ENCODE data around the gene FRMD6.

Gene FRMD6

DNA sequence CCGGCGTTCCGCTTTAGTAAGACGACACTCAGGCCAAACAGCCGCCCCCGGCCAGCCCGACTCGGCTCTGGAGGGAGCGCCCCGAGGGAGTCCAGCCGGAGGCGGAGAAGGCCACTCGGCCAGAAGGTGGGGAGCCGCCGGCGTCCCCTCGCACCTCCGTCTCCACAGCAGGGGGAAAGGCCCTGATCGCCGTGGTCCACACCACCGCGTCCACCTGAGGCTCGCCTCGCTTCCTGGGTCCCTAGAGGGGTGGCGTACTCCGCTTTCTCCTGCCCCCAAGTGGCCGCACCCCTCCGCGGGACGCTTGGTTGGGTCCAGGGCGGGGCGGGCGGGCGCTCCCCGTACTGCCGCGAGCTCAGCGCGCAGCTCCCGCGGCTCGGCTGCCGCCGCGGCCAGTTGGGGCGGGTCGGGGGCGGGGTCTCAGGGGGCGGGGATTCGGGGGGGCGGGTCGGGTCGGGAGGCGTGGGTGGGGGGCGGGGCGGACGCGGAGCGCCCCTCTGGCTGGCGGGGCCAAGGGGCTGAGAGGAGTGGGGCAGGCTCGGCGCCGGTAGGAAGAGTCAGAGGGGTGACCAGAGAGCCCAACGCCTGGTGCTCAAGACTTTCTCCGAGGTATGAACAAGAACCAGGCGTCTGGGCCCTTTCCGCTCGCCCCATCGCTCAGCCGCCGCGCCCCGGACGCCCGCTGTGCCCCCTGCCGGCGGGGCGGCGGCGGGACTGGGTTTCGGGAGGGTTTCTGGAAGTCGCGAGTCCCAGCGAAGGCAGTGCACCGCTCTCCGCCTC lies at the start of gene FRMD6:
TSS of gene FRMD6 (plus strand) at position 523 of the 780 bp plus-strand sequence. CDS start 37,927 bp downstream, outside the sequence.
- peak; percentile 90 for DNase-seq (ENCODE audit: low spot score)

DNA sequence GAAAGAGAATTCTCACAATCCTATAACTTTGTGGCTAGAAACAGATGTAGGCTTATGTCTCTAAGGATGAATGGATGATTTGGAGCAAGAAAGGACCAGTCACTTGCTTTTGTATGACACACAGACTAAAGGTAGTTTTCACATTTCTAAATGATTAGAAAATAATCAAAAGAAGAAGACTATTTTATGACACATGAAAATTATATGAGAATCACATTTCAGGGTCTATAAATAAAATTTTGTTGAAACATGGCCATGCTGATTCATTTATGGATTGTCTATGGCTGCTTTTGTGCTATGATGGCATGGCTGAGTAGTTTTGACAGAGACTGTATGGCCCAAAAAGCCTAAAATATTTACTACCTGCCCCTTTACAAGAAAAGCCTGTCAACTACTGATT lies 49.4 kb upstream of the FRMD6 start:
- no peak for DNase-seq (ENCODE audit: low spot score)

DNA sequence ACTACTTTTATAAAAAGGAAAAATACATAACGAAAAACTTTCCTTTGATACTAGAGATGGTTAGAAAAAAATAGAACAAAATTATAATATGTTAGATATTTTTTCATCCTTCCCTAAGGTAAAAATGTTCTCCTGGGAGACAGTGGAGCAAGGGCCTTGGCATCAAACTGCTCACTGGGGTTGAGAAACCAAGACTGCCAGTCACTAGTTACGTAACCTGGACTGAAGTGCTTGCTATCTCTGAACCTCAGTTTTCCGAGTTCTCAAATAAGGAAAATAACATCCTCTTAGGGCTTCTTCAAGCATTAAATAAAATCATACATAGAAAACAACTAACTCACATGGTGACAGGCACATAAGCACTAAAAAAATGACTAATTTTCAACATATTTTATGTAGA lies 48.2 kb upstream of the FRMD6 start:
- no peak for DNase-seq (ENCODE audit: low spot score)

DNA sequence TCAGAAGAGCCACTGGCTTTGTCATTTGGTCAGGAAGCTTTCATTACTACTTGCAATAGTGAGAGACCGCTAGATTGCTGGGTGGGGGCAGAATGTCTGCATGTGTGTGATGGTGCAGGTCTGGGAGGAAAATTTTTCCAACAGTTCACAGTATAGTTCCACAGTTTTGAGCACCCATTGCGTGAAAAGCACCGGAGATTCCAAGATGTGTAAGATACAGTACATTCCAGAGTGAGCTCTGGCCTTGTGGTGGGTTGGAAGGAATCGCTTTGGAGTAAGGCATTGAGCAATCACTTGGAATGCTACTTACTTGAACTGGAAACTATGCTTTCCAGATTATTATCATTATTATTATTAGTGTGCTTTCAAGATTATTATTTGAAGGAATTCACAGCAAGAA lies 47.6 kb upstream of the FRMD6 start:
- peak; percentile 77 for DNase-seq (ENCODE audit: low spot score)

DNA sequence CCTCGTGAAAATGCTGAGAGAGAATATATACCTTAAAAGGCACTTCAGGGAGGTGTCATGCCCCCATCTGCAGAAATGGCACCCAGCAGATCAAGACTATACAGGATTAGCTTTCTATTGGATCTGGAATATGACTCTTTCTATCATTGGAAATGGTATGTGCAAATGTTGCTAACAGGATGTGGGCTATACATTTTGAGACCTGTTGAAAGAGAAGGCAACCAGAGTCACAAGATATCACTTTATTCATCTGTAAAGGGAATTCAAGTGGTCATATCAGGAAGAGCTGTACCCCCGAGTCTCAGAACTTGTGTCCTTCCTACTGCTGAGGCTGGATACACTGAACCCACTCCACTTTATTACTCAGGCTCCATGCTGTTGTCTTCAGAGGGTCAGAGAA lies 46.1 kb upstream of the FRMD6 start:
- DNase-seq (ENCODE audit: low spot score) = no peak

DNA sequence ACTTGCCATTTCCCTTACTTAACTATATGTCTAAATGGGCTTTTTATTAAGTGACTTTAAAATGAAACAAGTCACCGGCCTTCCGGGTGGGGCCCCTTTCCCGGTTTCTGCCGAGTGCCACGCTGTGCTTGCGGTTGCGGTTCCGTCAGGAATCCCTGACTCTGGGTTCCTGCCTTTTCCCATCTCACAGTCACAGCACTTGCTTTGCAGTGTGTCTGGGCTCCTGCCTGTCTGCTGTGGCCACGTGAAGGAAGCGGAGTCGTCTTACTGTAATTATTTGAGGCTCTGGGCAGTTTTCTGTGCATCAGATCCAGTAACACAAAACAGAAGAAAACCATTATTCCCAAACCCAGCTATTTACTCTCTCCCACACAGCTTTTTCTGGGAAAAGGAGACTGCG lies 44.0 kb upstream of the FRMD6 start:
- peak; percentile 88 for DNase-seq (ENCODE audit: low spot score)

DNA sequence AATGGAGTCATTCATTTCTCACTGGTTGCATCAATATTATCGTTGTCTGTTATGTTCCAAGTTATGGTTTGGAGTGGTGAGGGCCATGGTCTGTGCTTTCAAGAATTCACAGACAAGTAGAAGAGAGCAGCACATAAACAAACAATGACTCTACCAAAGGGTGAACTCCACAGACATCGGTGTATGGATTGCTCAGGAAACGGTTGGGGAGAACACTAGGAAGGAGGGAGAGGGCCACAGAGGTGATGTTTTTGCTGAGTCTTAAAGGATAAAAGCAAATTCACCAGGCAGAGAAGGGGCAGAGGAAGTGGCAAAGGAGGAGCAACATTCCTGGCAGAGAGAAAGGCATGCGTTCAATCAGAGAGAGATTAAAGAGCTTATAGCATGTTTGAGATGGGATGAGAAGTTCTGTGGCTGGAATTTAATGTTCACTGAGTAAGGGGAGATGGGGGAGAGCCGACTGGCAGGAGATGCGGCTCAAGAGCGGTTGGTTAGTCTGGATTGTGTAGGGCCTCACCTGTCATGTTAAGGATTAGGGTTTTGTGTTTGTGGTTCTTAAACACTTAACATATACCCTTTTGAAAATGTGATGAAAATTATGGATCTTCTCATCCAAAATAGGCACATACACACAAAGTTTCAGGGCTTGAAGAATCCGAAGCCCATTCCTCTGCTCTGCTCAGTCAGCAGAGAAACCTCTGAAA lies 42.3 kb upstream of the FRMD6 start:
- DNase-seq (ENCODE audit: low spot score) = no peak

DNA sequence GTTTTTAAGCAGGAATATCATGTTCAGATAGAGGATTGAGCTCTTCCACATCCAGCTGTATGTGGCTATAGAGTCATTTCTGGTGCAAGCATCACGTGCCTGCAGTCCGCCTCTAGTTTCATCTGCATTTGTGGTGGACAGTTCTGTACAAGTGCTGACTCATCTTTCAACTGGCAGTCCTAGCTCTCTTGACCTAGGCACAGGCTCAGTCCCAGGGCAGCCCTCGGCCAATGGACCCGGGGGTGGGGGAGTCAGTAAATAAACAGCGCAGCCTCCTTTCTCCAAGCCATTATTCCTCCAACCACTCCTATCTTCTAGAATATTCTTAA lies 41.8 kb upstream of the FRMD6 start:
- DNase-seq (ENCODE audit: low spot score) = no peak

DNA sequence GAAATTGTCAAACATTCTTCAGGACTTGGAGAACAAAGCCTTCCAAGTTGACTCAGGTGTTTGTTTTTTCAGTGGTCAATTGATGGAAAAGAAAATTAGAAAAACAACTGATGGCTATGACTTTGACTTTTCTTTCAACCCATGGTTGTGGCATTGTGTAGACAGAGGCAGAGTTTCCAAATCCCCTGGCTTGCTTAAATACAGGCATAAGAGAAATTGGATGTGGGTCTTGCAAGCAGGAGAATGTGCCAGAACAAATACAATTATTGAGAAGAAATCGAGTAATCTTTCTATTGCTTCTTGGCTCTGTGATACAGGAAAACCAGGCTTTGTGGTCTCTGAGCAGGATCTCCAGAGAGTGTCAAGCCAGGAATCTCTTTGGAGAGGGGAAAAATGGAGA lies 40.9 kb upstream of the FRMD6 start:
- DNase-seq (ENCODE audit: low spot score) = no peak

DNA sequence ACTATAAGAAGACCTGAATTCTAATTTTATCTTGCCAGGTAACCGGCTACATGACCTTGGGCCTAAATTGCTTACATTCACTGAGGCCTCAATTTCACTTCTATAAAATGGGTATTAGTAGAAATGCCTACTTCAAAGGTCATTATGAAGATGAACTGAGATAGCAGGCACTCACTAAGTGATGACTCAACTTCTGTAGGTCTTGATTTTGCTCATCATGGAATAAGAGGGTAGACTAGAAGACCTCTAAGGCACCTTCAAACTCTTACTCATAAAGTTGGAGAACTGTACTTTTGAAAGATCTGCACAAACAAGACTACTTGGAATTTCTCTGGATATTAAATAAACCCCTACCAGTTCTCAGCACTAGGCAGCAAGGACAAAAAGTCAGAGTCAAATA lies 39.3 kb upstream of the FRMD6 start:
- no peak for DNase-seq (ENCODE audit: low spot score)

DNA sequence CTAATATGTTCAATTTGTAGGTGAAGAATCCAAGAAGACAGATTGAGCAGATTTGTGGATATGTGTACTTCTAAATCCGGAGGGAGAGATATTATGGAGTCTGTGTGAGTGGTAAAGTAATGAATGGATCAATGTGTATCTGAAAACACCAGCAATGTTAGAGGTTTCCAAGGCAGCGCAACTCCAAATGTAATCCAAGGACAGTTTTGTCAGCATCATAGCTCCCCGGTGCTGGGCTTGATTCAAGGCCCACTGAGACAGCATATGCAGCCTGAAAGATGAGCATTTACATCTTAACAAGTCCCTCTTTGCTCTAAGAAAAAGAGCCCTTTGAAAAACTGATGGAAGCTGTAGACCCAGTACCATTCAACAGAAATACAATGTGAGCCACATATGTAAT lies 38.3 kb upstream of the FRMD6 start:
- DNase-seq (ENCODE audit: low spot score) = no peak

DNA sequence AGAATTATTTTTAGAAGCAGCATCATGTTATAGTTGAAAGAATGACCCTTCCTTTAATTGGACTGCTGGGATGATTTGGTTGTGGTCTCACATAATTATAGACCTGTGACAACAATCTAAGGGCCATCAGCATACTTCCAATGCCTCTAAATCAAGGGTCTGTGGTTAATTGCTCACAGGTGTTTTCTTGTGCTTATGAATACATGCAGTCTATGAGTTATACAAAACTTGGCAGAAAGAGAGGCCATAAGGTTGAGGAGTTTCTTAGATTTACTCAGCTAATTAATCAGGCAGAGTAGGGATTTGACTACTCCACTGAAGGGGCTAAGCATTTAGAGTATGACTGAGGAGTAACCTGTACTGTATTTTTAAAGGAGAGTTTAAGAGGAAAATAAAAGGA lies 37.0 kb upstream of the FRMD6 start:
- DNase-seq (ENCODE audit: low spot score) = no peak

DNA sequence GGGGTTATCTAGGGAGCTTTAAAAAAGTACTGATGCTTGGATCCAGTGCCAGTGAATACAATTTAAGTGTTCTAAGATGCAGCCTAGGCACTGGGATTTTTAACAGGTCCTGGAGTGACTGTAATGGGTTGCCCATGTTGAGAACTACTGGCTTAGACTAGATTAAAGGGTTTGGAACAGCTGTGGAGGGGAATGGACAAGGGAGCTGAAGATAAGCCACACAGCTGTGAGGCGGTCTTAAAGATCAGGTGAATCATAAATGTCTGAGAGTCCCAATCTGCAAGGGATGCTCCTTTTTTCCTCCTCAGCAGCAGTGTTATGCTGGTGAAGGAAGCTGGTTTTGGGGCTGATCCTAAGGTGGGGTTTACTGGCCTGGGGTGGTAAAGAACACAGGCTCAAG lies 35.5 kb upstream of the FRMD6 start:
- no peak for DNase-seq (ENCODE audit: low spot score)

DNA sequence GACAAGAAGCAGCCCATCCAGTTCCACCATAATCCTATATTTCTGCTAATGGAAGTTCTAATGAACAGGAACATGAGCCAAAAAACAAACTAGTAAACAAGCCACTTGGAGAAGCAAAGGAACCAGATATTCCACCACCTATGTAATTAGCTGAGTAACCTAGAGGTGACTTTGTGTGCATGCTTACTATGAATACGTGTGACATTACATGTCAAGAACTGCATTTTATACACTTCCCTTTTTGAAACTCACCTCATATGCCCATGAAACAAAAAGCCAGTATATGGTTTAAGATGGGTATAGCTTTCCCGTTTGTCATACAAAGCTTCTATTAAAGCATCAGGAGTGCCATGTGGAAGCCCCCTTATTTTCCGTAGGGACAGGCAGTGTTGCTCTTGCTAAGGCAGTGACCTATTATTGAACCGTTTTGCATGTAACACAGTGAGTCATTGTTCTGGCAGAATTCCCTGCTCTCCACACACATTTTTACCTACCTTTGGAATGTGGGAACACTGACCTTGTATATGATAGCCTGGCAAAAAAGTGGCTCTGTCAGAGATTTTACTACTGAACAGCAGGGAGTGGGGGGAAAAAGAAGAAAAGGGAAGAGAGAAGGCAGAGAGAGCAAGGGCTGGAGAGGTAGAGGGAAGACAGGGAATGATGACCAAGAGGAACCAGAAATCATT lies 34.8 kb upstream of the FRMD6 start:
- DNase-seq (ENCODE audit: low spot score) = peak; percentile 74

DNA sequence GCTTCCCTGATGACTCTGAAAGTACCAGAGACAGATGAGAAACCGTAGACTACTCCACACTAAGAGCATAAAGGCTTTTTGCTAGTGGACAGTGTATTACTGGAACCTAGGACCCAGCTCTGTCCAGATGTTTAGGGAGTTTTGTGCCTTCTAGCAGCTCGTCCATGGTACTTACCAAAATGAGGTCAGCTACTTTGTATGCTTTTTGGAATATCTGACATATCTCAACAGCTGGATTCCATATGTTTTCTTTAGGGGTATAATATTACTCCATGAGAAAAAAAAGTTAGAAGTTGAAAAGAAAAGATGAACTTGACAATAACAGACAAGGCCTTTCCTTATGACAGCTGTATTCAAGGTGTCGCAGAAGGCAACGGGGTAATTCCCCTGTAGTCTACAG lies 32.1 kb upstream of the FRMD6 start:
- DNase-seq (ENCODE audit: low spot score) = no peak

DNA sequence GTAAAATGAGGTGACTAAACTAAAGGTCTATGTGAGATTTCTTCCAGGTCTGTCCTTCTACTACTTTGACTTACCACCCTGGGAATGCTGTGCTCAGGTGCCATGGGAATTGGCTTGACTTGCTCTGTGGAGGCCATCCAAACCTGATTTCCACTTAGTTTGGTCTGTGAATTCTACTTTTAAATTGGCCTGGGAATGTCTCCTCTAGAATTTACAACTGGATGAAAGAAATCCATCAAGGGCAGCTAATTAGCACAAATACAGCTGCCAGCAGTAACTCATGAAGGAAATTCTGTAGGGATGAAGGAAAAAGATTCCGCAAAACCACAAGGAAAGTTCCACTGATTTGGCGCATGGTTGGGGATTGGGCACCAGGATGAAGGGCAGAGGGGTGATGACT lies 31.7 kb upstream of the FRMD6 start:
- no peak for DNase-seq (ENCODE audit: low spot score)

DNA sequence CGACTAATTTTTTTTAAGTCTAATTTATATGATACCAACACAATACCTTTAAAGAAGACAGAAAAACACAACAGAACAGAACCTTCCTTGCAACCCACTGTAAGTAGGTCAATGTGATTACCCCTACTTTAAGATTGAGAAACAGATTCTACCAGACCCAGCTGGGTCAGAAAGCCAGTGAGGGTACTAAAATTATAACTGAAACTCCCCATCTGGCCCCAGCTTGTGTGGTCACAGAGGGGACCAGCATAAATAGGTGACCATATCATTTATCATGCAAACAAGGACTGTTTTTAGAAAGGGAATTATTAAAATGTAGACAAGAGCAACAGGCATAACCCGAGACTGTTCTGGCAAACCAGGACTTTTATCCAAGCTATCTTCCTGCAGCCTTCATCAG lies 30.1 kb upstream of the FRMD6 start:
- DNase-seq (ENCODE audit: low spot score) = no peak

DNA sequence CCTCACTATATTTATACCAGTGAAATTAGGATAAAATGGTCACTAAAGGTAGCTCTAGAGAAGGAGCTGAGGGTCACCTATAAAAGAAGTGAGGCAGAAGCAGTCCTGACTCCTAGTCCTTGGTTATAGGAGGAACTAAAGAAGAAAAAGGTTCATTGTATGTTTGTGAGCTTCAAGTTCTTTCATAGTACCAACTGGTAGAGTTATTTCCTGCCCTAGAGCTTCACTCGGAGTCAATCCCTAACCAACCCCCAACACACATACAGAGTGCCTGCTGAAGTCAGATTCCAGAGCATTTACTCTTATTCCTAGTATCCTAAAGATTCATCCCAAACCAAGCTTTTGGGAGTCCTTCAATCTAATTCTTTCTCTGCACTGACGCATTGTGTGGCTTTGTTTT lies 29.3 kb upstream of the FRMD6 start:
- no peak for DNase-seq (ENCODE audit: low spot score)

DNA sequence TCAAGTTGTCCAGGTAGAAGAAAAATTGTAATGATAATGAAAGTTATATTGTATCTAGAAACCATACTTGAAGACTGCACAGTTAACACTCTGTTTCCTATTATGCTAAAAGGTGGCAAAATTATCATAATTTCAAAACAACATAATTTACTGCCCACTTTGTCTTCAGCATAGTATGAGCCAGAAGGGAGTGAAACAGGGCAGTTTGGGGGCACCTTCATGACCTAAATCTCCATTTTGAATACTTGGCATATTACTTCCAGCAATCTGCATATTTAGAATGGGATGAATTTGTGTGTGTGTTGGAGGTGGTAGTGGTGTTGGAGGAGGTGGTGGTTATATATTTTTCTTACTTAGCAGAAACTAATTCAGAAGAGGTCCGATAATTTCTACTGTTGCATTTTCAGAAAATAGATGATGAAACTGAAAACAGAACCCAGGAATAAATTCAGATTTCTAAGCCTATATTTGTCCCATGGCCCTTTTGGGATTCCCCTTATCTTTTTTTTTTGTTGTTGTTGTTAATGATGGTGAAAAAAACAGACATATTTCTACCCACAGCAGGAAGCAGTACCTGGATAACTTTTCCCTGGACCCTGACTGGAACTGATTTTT lies 26.6 kb upstream of the FRMD6 start:
- DNase-seq (ENCODE audit: low spot score) = no peak

DNA sequence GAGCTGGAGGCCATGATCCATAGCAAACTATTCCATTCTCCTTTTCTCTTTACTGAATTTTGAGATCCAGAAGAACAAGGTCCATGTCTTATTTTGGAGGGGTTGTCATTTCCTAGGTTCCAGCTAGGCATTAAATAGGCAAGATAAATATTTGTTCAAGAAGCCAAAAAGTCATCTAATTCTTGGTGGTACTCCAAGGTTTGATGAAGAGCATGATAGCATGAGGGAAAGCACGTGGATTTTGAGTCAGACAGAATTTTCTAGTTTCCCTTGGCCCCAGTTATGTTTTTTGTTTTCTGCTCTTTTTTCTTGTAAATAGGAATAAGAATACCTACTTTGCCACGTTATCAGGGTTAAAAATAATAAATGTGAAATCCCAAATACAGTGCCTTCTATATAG lies 25.5 kb upstream of the FRMD6 start:
- no peak for DNase-seq (ENCODE audit: low spot score)

DNA sequence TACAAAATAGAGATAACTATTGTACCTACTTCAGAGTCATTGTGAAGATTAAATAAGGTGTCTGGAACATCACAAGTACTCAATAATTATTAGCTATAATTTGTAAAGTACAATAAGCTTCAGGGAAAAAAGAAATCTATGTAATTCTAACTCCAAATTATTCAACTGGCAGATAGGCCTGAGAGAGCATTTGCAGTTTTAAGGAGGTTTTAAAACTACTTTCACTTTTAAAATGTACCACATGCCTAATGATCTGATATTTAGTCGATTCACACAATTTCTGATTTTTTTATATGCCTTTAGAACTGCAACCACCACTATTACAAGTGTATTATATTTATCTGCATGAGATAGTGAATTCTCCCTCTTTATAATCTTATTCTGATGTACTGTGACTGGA lies 24.9 kb upstream of the FRMD6 start:
- no peak for DNase-seq (ENCODE audit: low spot score)

DNA sequence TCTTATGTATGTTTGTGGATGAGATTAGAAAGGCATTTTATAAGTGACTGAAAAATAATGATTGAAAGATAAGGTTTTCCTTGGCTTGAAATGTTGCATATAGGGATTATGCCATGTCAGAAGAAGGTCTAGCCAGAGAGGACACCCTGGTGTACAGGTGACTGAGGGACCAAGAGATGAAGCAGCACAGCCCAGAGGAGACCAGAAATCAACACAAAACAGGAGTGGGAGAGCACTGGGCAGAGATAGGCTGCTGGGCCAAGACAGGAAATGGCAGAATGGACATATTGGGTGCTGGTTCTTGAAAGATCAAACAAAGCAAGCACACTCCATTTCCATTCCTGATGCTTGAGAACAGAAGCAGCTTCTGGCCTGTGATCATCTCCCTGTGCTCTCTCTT lies 24.4 kb upstream of the FRMD6 start:
- DNase-seq (ENCODE audit: low spot score) = no peak

DNA sequence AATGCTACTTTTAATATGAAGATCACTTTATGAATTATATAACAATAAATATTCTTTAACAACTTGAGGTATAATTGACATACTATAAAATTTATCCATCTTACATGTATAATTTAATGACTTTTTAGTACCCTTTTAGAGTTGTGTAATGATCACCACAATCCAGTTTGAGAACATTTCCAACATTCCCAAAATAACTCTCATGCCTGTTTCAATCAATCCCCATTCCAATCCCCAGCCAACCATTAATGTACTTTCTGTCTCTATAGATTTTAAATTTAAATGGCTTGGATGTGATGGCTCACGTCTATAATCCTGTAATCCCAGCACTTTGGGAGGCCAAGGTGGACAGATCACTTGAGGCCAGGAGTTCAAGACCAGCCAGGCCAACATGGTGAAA lies 23.5 kb upstream of the FRMD6 start:
- no peak for DNase-seq (ENCODE audit: low spot score)
